Superior temporal gyrus (tissue), 1 donor: ENCODE data around the gene KRT15.

Experiments
- DNase-seq: peaks from one replicate; pipeline ENCODE4 v3.0.0-alpha.2; 2016; ENCODE audit errors: extremely low spot score

The KRT15 gene

GRCh38 chr17:41518789-41519449, at the start of gene KRT15:
Gene KRT15 (minus strand): TSS chr17:41518890. CDS start chr17:41518827, 63 bp downstream.
- no peak for DNase-seq

GRCh38 chr17:41567317-41567716, 48.6 kb upstream of the KRT15 start:
- DNase-seq = no peak

GRCh38 chr17:41565338-41565737, 46.6 kb upstream of the KRT15 start:
- no peak for DNase-seq

GRCh38 chr17:41563607-41564170, 45.0 kb upstream of the KRT15 start:
- peak; percentile 11 for DNase-seq

DNA sequence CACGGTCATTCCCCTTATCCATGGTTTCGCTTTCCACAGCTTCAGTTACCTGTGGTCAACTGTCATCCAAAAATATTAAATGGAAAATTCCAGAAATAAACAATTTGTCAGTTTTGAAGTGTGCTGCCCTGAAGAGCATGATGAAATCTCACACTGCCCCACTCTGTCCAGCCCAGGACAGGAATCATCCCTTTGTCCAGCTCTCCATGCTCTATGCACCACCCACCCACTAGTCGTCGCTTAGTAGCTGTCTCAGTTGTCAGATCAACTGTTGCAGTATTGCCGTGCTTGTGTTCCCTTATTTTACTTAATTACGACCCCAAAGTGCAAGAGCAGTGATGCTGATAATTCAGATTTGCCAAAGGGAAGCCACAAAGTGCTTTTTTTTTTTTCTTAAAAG, 42.9 kb upstream of the KRT15 start:
- no peak for DNase-seq

DNA sequence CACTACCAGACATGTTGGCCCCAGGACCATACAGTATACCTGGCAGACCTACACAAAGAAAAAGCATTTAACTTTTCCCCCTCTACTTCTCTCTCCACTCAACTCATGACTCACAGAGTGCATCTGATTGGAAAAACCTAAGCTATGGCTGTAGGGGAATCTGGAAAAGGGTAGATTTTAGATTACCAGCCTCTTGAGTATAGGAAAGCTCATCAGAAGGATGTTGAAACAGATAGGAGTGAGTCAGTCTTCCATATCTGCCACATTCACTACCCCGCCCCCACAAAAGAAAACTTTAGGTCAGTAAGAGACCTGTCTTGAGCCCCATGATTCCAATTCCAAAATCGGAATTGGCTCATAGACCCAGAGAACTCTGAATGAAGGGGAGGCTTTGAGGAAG, 40.9 kb upstream of the KRT15 start:
- DNase-seq = no peak

DNA sequence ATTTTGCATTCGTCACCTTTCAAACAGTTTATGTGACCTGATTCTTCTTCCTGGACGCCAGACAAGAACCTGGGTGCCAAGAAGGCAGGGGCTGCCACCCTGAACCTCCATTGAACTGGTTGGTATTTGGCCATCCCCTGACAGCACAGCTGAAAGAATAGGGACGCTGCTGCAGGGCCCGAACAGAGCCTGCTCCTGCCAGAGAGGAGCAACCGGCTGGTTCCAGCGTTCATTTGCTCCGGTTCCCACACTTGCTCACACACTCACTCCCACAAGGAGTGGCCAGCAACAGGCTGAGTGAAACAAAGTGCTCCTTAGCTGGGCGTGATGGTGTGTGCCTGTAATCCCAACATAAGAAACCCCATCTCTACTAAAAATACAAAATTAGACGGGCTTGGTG, 38.2 kb upstream of the KRT15 start:
- no peak for DNase-seq

- DNase-seq = no peak
Observed at GRCh38 chr17:41556306-41556705, 37.6 kb upstream of the KRT15 start.

- DNase-seq = no peak
Observed at GRCh38 chr17:41555105-41555887, 36.6 kb upstream of the KRT15 start.

GRCh38 chr17:41553987-41554680, 35.4 kb upstream of the KRT15 start:
- no peak for DNase-seq

- DNase-seq = no peak
Observed at GRCh38 chr17:41553176-41553575, 34.5 kb upstream of the KRT15 start.

DNA sequence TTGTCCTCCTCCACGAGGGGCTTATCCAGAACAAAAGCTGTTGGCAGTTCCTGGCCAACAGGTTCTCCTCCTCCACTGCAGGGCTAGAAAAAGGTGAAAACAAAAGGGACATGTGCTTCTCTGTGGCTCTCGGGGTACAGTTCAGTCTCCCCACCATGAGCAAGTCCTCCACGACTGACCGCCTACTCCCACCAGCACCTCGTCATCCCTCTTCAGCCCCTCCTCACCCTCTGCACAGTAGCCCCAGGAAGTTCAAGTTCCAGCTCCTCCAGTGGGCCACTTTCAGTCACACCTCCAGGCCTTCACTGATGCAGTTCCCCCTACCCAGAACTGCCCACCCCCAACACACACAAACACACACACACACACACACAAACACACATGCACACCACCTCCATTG, 33.8 kb upstream of the KRT15 start:
- no peak for DNase-seq

DNA sequence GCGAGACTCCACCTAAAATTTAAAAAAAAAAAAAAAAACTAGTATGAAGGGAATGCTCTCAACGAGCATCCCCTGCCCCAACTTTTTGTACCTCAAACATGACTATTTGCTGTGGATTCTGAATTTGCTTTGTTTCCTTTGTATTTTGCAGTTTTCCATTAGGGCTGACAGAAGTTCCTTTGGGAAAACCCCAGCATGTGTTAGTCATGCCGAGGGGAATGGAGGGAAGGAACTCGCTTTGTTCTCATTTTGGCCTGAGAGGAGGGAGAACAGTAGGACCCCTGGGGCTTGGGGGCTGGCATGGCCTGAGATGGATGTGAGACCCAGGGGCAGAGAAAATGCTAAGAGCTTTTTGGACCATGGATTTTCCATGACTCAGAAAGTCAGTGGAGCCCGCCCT, 32.7 kb upstream of the KRT15 start:
- no peak for DNase-seq

GRCh38 chr17:41549596-41550039, 30.9 kb upstream of the KRT15 start:
- DNase-seq = no peak

GRCh38 chr17:41548844-41549595, 30.3 kb upstream of the KRT15 start:
- peak; percentile 90 for DNase-seq

DNA sequence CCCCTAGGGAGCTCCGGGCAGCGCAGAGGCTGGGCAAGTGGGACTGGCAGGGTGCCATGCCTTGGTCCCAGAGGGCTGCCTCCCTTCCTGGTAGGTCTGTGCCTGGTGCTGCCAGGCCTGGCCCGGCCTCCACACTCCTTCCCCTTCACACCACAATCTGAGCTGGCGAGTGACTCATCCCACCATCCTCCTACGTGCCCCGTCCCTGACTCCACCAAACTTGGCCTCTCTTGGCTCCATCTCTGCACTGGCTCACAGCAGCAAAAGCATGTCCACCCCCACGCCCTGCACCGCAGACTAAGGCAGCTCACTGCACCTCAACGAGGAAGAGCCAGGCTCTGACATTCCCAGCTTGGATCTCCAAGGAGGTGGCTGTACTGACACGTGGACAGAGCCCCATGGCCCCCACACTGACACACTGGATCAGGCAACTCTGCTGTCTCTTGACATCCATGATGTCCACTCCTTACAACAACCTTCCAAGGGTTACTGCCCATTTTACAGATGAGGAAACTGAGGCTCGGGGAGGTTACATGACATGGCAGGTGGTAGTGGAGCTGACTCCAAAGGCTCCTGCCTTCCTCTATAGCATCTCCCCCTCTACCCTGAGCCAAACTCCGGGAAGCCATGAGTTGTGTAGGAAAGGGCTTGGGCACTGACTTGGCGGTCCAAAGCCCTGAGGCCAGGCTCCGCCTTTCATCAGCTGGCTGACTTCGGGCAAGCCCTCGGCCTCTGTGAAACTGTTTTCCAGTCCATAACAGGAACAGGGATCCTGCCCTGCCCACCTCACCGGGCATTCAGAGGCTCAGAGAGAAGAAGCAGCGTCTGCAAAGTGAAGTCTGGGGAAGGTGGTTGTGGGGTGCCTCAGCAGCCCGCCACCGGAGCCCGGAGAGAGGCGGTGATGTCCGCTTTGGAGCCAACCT, 29.5 kb upstream of the KRT15 start:
- peak; percentile 27 for DNase-seq

DNA sequence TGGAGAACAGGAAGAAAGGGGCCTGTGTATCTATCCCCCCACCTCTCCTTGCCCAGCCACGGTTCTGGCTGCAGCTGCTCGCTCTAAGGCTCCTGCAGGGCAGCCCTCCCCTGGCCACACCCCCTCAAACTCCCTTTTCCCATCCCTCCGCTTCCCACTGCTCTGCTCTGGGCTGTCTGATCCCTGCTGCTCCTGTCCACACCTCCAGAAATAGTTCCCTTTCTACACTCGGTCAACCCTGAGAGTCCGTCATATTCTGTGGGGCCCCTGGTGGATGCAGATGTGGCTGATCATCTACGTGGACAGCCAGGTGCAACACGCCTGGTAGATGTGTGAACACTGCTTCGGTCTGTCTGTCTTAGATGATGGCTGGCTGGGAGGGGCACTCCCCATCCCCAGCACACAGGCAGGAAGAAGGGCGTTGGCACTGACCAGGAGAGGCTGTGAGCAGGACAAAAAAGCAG, 28.7 kb upstream of the KRT15 start:
- DNase-seq = no peak

DNA sequence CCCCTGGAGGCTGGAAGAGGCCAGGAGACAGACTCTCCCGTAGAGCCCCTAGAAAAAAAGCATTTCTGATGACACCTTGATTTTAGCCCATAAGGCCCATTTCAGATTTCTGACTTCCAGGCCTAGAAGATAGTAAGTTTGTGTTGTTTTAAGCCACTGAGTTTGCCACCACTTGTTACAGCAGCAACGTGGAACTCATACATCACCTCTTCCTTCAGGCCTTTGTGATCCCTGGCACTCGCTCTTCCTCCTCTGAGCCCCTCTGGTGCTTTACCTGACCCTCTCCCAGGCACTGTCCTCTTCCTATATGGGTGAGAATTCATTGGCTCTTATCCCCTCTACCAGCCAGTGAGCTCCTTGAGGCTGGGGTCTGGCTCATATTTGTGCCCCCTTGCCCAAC, 28.1 kb upstream of the KRT15 start:
- DNase-seq = no peak

- no peak for DNase-seq
Observed at GRCh38 chr17:41545829-41546410, 27.2 kb upstream of the KRT15 start.

GRCh38 chr17:41544935-41545334, 26.2 kb upstream of the KRT15 start:
- no peak for DNase-seq
